Activated CD8-positive, alpha-beta memory T cell treated with anti-CD3 and anti-CD28 coated beads, Interleukin-2, amount 50 U/mL, for 24 hours (primary cell): Measurements from ENCODE around the gene CTNND2.
"Not testable (repeated sequence)": the region's sequence is repeated elsewhere in the genome, so short reads cannot be mapped to it uniquely, and the experiment has no call there.

Experiments used
- DNase-seq: peaks from one replicate; pipeline ENCODE4 v3.0.0-alpha.2; 2020; ENCODE audit errors: extremely low read depth

CTNND2 gene

DNA sequence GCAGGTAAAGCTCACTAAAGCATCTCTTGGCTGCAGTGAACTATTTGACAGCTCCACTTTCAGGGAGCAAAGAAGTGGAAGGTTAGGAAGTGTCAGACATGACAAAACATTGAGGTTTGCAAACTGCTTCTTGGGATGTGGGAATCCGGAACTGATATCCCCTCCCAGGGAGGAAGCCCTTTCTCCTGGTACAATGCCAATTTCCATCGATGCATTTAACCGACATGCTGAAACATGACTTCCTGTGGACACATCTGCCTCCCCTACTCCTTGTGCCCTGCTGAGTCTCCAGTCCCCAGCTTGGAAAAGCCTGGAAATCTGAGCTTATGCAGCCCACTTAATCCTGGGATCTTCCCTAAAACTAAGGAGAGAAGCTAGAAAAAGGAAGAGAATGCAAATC lies 820.1 kb downstream of the CTNND2 start:
- DNase-seq, result no peak

DNA sequence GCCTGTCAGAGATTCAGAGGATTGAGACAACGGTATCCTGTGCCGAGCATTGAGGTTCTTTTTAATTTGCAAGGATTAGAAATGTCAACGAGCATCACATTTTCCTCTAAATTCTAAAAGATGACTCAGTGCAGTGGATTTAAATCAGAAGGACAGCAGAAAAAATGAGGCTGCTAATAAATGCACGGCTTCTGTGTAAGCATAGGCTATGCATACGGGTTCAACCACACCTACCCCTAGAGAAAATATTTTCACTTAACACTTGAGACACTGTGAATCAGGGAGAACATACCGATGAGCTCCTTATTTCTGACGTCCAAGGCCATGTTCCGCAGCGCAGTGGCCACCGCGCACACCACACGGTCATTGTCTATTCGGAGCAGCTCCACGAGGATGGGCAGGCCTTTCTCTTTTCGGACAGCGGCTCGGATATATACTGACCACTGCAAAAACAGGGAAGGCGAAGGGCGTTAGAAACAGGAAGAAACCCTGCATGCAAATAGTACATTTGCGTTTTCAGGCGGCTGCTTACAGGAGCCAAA lies 821.8 kb downstream of the CTNND2 start:
- no peak for DNase-seq

DNA sequence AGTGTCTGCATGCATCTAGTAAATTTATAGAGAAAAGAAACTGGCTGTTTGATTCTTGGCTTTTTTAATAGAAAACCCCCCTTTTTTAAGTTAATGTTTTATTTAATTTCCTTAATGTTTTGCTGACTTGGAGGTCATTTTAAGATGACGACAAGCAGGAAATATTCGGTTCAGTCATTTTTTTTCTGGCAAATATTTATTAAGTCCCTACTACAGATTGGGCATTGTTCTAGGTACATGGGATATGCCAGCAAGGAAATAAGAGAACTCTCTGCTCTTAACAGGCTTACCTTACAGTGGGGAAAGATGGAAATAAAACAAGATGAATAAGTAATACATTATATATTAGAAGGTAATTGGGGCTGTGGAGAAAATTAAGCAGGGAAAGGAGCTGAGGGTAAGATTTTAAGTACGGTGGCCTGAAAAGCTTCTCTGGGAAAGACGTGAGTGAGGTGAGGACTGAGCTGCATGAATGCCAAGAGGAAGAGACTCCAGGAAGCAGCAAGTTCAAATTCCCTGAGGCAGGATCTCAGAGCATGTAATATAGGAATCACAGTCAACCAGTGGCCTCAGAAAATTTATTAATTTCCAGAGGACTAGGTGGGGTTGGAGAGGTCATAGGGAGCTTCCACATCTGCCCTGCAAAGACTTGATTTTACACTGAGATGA lies 827.2 kb downstream of the CTNND2 start:
- no peak for DNase-seq

- no peak for DNase-seq
Measured at GRCh38 chr5:11075035-11075805, 829.0 kb downstream of the CTNND2 start.

GRCh38 chr5:11072568-11072967 lies 831.7 kb downstream of the CTNND2 start:
- no peak for DNase-seq

GRCh38 chr5:11072076-11072475 lies 832.2 kb downstream of the CTNND2 start:
- no peak for DNase-seq

GRCh38 chr5:11069041-11069440 lies 835.2 kb downstream of the CTNND2 start:
- no peak for DNase-seq

DNA sequence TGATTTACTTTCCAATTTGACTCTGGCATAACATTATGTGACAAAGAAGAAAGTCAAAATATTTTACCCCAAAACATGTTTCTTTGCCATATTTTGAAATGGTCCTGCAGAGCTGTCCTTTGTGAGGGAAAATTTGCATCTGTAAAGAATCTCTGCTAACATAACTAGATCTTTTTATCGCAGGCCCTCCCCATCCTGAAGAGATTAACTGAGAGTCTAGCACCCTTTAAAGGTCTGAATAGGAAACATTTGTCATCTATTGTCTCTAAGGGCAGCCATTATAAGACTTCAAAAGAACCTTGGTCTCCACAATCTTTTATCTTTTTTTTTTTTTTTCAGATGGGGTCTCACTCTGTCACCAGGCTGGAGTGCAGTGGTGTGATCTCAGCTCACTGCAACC lies 838.5 kb downstream of the CTNND2 start:
- not testable (repeated sequence) for DNase-seq

GRCh38 chr5:11064763-11065450 lies 839.3 kb downstream of the CTNND2 start:
- no peak for DNase-seq

DNA sequence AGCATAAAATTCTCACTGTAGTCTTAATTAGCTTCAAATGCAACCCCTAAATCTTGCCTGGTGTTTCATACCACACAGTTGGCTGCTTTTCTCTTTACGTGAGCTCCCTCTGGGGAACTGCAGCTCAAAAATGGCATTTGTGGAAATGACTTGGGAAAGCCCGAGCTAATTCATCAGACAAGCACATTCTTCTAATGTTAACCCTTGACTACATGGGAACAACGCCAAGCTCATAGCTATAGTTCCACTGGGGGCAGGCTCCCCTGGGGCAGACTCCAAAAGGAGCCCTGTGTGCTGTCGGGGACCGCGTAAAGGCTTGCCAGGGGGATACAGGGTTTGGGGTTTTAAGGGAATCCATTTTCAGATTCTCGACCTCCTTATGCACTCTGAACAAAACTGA lies 841.8 kb downstream of the CTNND2 start:
- no peak for DNase-seq

- no peak for DNase-seq
Measured at GRCh38 chr5:11056560-11056959, 847.7 kb downstream of the CTNND2 start.

DNA sequence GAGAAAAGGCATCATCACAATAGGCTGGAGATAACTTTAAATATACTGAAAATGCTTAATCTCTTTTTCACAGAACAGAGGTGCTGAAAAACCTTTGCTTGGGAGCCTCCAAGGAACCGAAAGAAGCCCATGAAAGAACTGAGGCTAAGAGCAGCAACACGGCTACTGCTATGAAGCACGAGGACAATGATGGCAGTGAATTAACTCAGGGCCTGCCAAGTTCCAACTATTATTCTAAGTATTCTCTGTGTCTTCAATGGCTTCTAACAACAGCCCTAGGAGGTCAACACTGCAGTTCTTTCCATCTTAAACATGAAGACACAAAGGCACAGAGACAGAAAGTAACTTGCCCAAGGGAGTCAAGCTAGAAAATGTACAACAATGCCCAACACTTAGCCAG lies 850.2 kb downstream of the CTNND2 start:
- DNase-seq, result no peak

DNA sequence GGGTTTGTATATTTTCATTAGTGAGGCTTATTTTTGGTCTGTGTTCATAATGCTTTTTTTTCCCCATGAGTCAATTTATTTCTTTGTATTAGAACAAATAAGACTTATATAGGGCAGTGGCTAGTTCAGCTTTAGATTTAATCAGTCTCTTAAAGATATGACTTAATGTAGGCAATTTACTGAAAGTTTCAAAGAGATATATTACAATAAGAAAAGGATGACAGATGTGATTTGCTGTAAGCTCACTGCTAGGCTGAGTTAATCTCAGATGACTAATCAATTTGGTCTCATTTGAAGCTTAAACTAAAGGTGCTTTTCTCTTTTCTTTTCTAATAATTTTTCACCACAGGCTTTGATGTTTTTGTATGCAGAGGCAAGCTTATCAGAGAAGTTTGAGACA lies 851.4 kb downstream of the CTNND2 start:
- no peak for DNase-seq

DNA sequence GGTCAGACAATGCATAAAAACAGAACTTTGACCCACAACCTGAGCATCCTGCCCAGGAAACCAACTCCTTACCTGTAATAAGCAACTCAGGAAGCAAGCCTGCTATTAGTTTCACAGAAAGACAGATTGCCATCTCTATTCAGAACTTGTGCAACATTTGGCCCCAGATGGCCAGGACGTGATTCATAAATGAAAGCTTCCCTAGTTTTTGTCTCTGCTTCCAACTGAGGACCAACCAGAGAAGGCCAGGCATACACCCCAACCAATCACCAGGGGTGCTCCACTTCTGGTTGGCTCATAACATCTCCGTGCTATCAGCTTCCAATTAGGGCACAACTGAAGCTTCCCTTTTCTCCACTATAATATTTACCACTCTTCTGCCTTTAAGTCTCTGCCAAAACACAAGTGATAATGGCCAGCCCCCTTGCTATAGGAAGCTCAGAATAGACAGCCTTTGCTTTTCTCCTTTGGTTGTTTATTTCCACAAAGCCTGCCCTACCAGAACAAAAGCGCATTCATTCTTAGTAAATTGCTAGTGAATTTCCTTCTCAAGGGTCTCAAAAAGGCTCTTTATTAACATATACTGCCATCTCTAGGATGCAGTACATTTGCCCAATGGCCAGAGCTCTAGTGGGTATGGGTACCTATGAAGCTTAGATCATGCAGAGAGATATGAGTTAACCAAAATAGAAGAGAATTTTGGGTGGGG lies 853.5 kb downstream of the CTNND2 start:
- DNase-seq, result no peak

DNA sequence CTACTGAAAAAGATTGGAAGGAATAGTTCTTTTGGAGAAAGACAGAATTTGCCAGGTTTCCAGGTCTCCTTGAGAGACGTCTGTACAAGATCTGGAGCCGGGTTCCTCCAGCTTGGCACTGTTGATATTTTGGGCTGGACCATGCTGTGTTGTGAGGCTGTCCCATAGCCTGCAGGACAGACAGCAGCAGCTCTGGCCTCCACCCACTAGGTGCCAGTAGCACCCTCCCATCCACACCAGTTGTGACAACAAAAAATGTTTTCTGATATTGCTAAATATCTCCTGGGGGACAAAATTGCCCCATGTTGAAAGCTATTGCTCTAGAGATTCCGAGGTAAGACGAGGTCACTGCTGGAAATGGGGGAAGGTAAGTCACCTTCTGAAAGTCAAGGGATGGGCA lies 855.5 kb downstream of the CTNND2 start:
- no peak for DNase-seq

GRCh38 chr5:11047625-11048024 lies 856.6 kb downstream of the CTNND2 start:
- DNase-seq, result no peak

GRCh38 chr5:11047030-11047429 lies 857.2 kb downstream of the CTNND2 start:
- DNase-seq, result no peak

DNA sequence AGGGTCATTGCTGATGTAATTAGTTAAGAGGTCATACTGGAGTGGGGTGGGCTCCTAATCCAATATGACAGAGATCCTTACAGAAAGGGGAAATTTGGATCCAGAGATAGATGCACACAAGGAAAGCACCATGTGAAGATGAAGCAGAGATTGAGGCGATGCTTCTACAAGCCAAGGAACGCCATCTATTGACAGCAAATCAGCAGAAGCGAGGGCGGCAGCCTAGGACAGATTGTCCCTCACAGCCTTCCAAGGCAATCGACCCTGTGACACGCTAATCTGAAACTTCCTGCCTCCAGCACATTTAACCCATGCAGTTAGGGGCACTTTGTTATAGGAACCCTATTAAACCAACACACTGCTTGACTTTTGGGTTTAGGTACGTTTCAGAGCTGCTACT lies 858.1 kb downstream of the CTNND2 start:
- DNase-seq, result no peak

DNA sequence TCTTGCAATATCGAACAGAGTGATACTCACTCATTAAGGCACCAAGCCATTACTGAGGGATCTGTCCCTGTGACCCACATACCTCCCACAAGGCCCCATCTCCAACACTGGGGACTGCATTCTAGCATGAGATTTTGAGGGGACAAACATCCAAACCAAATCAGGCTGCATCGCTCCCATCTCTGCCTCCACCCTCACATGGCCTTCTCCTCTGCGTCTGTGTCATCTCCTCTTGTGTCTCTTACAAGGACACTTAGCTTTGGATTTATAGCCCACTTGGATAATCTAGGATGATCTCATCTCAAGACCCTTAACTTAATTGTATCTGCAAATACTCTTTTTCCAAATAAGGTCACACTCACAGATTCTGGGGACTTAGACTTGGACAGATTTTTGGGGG lies 858.8 kb downstream of the CTNND2 start:
- no peak for DNase-seq

- DNase-seq, result no peak
Measured at GRCh38 chr5:11044581-11044980, 859.7 kb downstream of the CTNND2 start.

- no peak for DNase-seq
Measured at GRCh38 chr5:11043881-11044280, 860.4 kb downstream of the CTNND2 start.

DNA sequence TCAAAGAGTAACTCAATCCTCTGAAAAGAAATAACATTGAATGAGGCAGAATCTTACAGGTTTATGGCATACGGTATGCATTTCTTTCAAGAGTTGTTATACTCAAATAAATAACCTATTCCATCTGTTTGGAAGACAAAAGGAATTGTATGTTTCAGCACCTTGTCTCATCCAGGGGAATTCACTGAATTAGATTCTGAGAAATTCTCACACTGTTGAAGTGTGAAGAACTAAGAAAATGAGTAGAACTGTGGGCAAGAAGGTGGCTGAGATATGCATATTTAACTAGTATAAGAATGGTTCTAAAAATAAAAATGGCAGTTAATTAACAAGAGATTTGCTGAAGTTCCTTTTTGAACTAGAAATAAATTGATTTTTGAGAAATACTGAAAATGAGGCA lies 863.9 kb downstream of the CTNND2 start:
- DNase-seq, result no peak
